HG03095 (cell line): ENCODE results near the gene CRB2.

Experiments used
- ATAC-seq: cut with Tn5 transposase; IDR thresholded peaks from one replicate; pipeline ENCODE4 v1.9.1; 2021; ENCODE audit warnings: moderate library complexity; ENCODE audit not compliant: unreplicated experiment

The CRB2 gene

GRCh38 chr9:123377211-123377971 is 21.4 kb downstream of the CRB2 start:
- ATAC-seq: no peak

- no peak for ATAC-seq
These were observed 22.0 kb downstream of the CRB2 start for GRCh38 chr9:123378025-123378424.

- ATAC-seq: no peak
These were observed 23.1 kb downstream of the CRB2 start for GRCh38 chr9:123378956-123379660.

- ATAC-seq: no peak
These were observed 25.1 kb downstream of the CRB2 start for GRCh38 chr9:123380852-123381705.

GRCh38 chr9:123382653-123383511 is 26.9 kb downstream of the CRB2 start:
- no peak for ATAC-seq

- no peak for ATAC-seq
These were observed 27.6 kb downstream of the CRB2 start for GRCh38 chr9:123383512-123384170.

GRCh38 chr9:123387686-123388085 is 31.7 kb downstream of the CRB2 start:
- ATAC-seq: no peak

- ATAC-seq: no peak
These were observed 33.1 kb downstream of the CRB2 start for GRCh38 chr9:123389070-123389469.

- ATAC-seq: no peak
These were observed 33.7 kb downstream of the CRB2 start for GRCh38 chr9:123389698-123390097.

GRCh38 chr9:123390337-123391135 is 34.5 kb downstream of the CRB2 start:
- ATAC-seq: no peak

GRCh38 chr9:123391233-123391632 is 35.2 kb downstream of the CRB2 start:
- no peak for ATAC-seq

- no peak for ATAC-seq
These were observed 35.9 kb downstream of the CRB2 start for GRCh38 chr9:123391946-123392345.

GRCh38 chr9:123392802-123393201 is 36.8 kb downstream of the CRB2 start:
- ATAC-seq: no peak

- no peak for ATAC-seq
These were observed 38.6 kb downstream of the CRB2 start for GRCh38 chr9:123394291-123395235.

GRCh38 chr9:123395276-123395688 is 39.3 kb downstream of the CRB2 start:
- ATAC-seq: no peak

GRCh38 chr9:123395689-123396511 is 39.9 kb downstream of the CRB2 start:
- ATAC-seq: no peak

GRCh38 chr9:123397975-123398374 is 42.0 kb downstream of the CRB2 start:
- ATAC-seq: no peak
